Chondrocyte (in vitro differentiated cells): ENCODE results near the gene SMARCA4. TPM values are rescaled to one million over a fixed set of nuclear protein-coding genes. Genes with fewer than 3 reads are reported as not detected.
A peak's percentile ranks its signal among the peaks of the same experiment; 100 is the strongest.

Experiments
- DNase-seq: peaks from one replicate; pipeline ENCODE4 v3.0.0; 2021; ENCODE audit warnings: mixed read lengths, low spot score
- H3K27ac Mint-ChIP-seq: one replicate; pipeline ENCODE4 v1.8.0; 2021; ENCODE audit warnings: mild to moderate bottlenecking, moderate library complexity, mixed read lengths; ENCODE audit not compliant: unreplicated experiment
- H3K27me3 Mint-ChIP-seq: 2 replicates; pipeline ENCODE4 v1.8.0; 2021; ENCODE audit warnings: low read depth, mixed read lengths
- H3K36me3 Mint-ChIP-seq: 2 replicates; pipeline ENCODE4 v1.8.0; 2021; ENCODE audit warnings: low read depth, mixed read lengths
- H3K4me1 Mint-ChIP-seq: 2 replicates; pipeline ENCODE4 v1.8.0; 2021; ENCODE audit warnings: low read depth, mild to moderate bottlenecking, mixed read lengths
- H3K4me3 Mint-ChIP-seq: one replicate; pipeline ENCODE4 v1.8.0; 2021; ENCODE audit warnings: mild to moderate bottlenecking, moderate library complexity, mixed read lengths; ENCODE audit not compliant: unreplicated experiment
- H3K9me3 Mint-ChIP-seq: 2 replicates; pipeline ENCODE4 v1.8.0; 2021; ENCODE audit warnings: low read depth, mixed read lengths
- CTCF ChIP-seq: fragments of 200-600 bp; sonication (generic); IDR thresholded peaks from 2 replicates; pipeline ENCODE4 v1.5.0; 2021; ENCODE audit warnings: antibody characterized with exemption, mild to moderate bottlenecking, moderate library complexity
- total RNA-seq: library from RNA; stranded (reverse); gene quantifications from 3 replicates; pipeline ENCODE4 v1.2.1, GENCODE V29; 2021

Gene SMARCA4
- total RNA-seq, 1 donor from 2014 or later: 107 TPM

- peaks cover 6% of the 10 kb centered on the region for H3K4me1 Mint-ChIP-seq
- TF ChIP-seq CTCF: peak; percentile 27
- peaks cover 6% of the 10 kb centered on the region for H3K36me3 Mint-ChIP-seq
- H3K9me3 Mint-ChIP-seq: no peaks in the 10 kb centered on the region
- DNase-seq: no peak
- H3K4me3 Mint-ChIP-seq: no peak overlapping the region
- no peaks in the 10 kb centered on the region for H3K27me3 Mint-ChIP-seq
- peak overlapping the region; percentile 36 for H3K27ac Mint-ChIP-seq
Observed at GRCh38 chr19:10915130-10916091, 45.4 kb upstream of the SMARCA4 start.

- no peaks in the 10 kb centered on the region for H3K9me3 Mint-ChIP-seq
- no peak overlapping the region for H3K27ac Mint-ChIP-seq
- no peak for TF ChIP-seq CTCF
- H3K27me3 Mint-ChIP-seq: no peaks in the 10 kb centered on the region
- no peak for DNase-seq
- no peak overlapping the region for H3K4me3 Mint-ChIP-seq
- H3K4me1 Mint-ChIP-seq: peaks cover 6% of the 10 kb centered on the region
- H3K36me3 Mint-ChIP-seq: peaks cover 9% of the 10 kb centered on the region
Observed at GRCh38 chr19:10916602-10917001, 44.2 kb upstream of the SMARCA4 start.

DNA sequence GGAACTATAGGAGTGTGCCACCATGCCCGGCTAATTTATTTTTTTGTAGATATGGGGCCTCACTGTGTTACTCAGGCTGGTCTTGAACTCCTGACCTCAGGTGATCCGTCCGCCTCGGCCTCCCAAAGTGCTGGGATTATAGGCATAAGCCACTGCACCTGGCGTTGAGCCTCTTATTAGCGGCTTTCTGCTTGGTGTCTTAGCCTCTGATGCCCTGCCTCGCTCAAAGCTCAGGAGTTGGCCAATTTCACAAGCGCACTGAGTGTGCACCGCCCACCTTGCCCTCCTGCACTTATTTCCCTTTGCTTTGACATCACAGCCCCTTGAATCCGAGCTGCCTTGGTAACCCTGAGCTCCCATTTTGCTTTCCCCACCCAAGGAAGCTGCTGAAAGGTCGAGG is 42.5 kb upstream of the SMARCA4 start:
- Mint-ChIP-seq H3K4me3 (no peak overlapping the region), H3K27me3 (no peaks in the 10 kb centered on the region), H3K36me3 (peaks cover 8% of the 10 kb centered on the region), H3K9me3 (no peaks in the 10 kb centered on the region), H3K27ac (no peak overlapping the region), H3K4me1 (peaks cover 6% of the 10 kb centered on the region)
- DNase-seq: no peak
- no peak for TF ChIP-seq CTCF

DNA sequence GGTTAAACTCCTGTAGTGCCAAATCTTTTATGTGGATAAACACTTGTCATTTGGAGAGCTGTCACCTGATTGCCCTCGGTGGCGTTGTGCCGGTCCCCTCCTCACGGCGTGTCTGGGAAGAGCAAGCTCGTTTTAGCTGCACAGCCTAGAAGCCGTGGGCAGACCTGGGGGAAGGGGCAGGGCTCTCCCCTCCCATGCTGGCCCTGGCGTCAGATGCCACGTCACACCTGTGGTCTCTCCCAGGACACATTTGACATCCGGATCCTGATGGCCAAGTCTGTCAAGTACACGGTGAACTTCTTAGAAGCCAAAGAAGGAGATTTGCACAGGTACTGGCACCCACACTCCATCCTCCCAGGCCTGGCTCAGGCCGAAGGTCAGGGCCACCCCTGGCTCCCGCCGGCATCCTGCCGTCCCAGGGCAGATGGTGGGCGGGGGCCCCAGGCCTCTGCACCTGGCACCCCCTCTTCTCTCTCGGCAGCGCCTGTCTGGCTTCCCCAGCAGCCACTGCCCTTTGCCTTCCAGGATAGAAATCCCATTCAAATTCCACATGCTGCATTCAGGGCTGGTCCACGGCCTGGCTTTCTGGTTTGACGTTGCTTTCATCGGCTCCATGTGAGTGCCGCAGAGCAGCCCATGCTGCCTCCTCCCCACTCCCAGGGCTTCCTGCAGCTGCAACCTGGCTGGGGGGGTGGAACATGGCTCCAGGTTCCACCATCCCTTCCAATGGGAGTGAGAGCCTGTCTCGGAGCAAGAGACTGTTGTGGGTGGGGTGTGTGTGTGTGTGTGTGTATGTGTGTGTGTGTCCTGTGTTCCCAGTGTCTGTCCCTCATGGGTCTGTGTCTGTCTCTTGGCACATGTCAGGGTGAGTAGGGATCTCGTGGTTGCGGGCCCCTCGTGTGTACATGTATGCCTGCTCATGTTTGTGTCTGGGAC is 41.2 kb upstream of the SMARCA4 start:
- no peaks in the 10 kb centered on the region for H3K9me3 Mint-ChIP-seq
- H3K4me1 Mint-ChIP-seq: peaks cover 6% of the 10 kb centered on the region
- no peak for DNase-seq
- no peak for TF ChIP-seq CTCF
- peak overlapping the region; percentile 27 for H3K27ac Mint-ChIP-seq
- no peaks in the 10 kb centered on the region for H3K27me3 Mint-ChIP-seq
- peaks cover 6% of the 10 kb centered on the region for H3K36me3 Mint-ChIP-seq
- H3K4me3 Mint-ChIP-seq: no peak overlapping the region

DNA sequence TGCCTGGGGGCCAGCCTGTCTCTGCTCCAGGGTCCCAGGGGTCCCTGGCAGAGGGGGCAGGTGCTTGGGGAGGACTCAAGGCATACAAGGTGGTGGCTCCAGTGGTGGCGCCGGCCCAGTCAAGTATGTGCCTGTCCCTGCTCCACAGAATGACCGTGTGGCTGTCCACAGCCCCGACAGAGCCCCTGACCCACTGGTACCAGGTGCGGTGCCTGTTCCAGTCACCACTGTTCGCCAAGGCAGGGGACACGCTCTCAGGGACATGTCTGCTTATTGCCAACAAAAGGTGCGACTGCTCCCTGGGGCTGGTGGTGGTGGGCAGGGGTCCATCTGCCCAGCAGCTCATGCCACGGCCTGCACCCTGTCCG is 40.6 kb upstream of the SMARCA4 start:
- TF ChIP-seq CTCF: no peak
- Mint-ChIP-seq H3K36me3 (peaks cover 8% of the 10 kb centered on the region), H3K27me3 (no peaks in the 10 kb centered on the region), H3K4me3 (no peak overlapping the region), H3K4me1 (peaks cover 3% of the 10 kb centered on the region), H3K27ac (peak overlapping the region; percentile 27), H3K9me3 (no peaks in the 10 kb centered on the region)
- no peak for DNase-seq
